ENCODE results near the gene FBN1.

GRCh38 chr15:48607846-48608245 lies 37.7 kb downstream of the FBN1 start:
- TF ChIP-seq RARB (CRISPR knock-in tag; IDR thresholded peaks at IDR 0.05) = no peak
- TF ChIP-seq, protein P1, sequence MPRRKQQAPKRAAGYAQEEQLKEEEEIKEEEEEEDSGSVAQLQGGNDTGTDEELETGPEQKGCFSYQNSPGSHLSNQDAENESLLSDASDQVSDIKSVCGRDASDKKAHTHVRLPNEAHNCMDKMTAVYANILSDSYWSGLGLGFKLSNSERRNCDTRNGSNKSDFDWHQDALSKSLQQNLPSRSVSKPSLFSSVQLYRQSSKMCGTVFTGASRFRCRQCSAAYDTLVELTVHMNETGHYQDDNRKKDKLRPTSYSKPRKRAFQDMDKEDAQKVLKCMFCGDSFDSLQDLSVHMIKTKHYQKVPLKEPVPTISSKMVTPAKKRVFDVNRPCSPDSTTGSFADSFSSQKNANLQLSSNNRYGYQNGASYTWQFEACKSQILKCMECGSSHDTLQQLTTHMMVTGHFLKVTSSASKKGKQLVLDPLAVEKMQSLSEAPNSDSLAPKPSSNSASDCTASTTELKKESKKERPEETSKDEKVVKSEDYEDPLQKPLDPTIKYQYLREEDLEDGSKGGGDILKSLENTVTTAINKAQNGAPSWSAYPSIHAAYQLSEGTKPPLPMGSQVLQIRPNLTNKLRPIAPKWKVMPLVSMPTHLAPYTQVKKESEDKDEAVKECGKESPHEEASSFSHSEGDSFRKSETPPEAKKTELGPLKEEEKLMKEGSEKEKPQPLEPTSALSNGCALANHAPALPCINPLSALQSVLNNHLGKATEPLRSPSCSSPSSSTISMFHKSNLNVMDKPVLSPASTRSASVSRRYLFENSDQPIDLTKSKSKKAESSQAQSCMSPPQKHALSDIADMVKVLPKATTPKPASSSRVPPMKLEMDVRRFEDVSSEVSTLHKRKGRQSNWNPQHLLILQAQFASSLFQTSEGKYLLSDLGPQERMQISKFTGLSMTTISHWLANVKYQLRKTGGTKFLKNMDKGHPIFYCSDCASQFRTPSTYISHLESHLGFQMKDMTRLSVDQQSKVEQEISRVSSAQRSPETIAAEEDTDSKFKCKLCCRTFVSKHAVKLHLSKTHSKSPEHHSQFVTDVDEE (CRISPR knock-in tag; IDR thresholded peaks at IDR 0.05) = no peak
- TF ChIP-seq CSDC2 (CRISPR knock-in tag; IDR thresholded peaks at IDR 0.05) = no peak
- TF ChIP-seq PATZ1 (CRISPR knock-in tag; IDR thresholded peaks at IDR 0.05; ENCODE audit: borderline replicate concordance) = no peak
- TF ChIP-seq ZNF565 (CRISPR knock-in tag; conservative IDR thresholded peaks at IDR 0.05; ENCODE audit: low read depth) = no peak
- TF ChIP-seq ZNF8 (CRISPR knock-in tag; IDR thresholded peaks at IDR 0.05) = no peak
